CD4-positive, alpha-beta T cell (primary cell): ENCODE data around the gene SYNPO. TPM values are rescaled to one million over a fixed set of nuclear protein-coding genes. Genes with fewer than 3 reads are reported as not detected.

Experiments
- ATAC-seq: fragments of 200-7000 bp; cut with Tn5 transposase; one replicate; pipeline ENCODE4 v1.10.0; 2022; ENCODE audit warnings: mild to moderate bottlenecking; ENCODE audit not compliant: poor library complexity
- CTCF ChIA-PET: fragments of 350-600 bp; sonication (Branson Sonifier 250); formaldehyde crosslinking; loops from one replicate; lab custom pipeline; 2021; ENCODE audit warnings: antibody characterized with exemption, inconsistent platforms; lab: Charles Lee
- POLR2A ChIA-PET: fragments of 350-600 bp; sonication (Branson Sonifier 250); formaldehyde crosslinking; loops from one replicate; lab custom pipeline; 2021; ENCODE audit warnings: antibody characterized with exemption, inconsistent platforms; lab: Charles Lee
- DNase-seq, 14 experiments: peaks; one replicate each; pipeline ENCODE4 v3.0.0-alpha.2; 2013 to 2020; ENCODE audit warnings: mixed read lengths in 2 of 14
- H3K27ac ChIP-seq, 2 donors: one replicate each; pipeline versions ENCODE4 v1.5.1 to v1.7.0; 2013; ENCODE audit warnings: low read length in 2 of 2, low read depth in 1 of 2, mild to moderate bottlenecking in 1 of 2
- H3K27me3 ChIP-seq, 2 experiments: 1 replicate in 1 of 2; 2 replicates in 1 of 2; pipeline versions ENCODE4 v1.6.1 to v1.7.0; 2013; ENCODE audit warnings: low read length in 2 of 2, control low read depth in 1 of 2, mild to moderate bottlenecking in 1 of 2, moderate library complexity in 1 of 2; ENCODE audit not compliant: insufficient read depth in 2 of 2, control insufficient read depth in 1 of 2
- H3K36me3 ChIP-seq: one replicate; pipeline ENCODE4 v1.6.1; 2013; ENCODE audit warnings: low read length, control low read depth; ENCODE audit not compliant: insufficient read depth
- H3K4me1 ChIP-seq: one replicate; pipeline ENCODE4 v1.6.1; 2013; ENCODE audit warnings: low read length, control low read depth; ENCODE audit not compliant: insufficient read depth
- H3K4me3 ChIP-seq: one replicate; pipeline ENCODE4 v1.5.1; 2013; ENCODE audit warnings: mild to moderate bottlenecking, low read length, moderate library complexity
- H3K9me3 ChIP-seq, 2 experiments: 1 replicate in 1 of 2; 2 replicates in 1 of 2; pipeline versions ENCODE4 v1.6.1 to v1.7.0; 2013; ENCODE audit warnings: low read length in 2 of 2, mild to moderate bottlenecking in 2 of 2, control low read depth in 1 of 2, moderate library complexity in 1 of 2; ENCODE audit not compliant: control insufficient read depth in 1 of 2, insufficient read depth in 1 of 2
- H3K27ac Mint-ChIP-seq: one replicate; pipeline ENCODE4 v1.8.0; 2020; ENCODE audit warnings: mixed read lengths
- H3K27me3 Mint-ChIP-seq: one replicate; pipeline ENCODE4 v1.8.0; 2021; ENCODE audit warnings: mixed read lengths
- H3K36me3 Mint-ChIP-seq: one replicate; pipeline ENCODE4 v1.8.0; 2021; ENCODE audit warnings: low read depth, mixed read lengths
- H3K4me1 Mint-ChIP-seq: one replicate; pipeline ENCODE4 v1.8.0; 2021; ENCODE audit warnings: low read depth, mixed read lengths
- H3K4me3 Mint-ChIP-seq: one replicate; pipeline ENCODE4 v1.8.0; 2020; ENCODE audit warnings: mild to moderate bottlenecking, mixed read lengths
- H3K9me3 Mint-ChIP-seq: one replicate; pipeline ENCODE4 v1.8.0; 2020; ENCODE audit warnings: mixed read lengths
- intact Hi-C, 2 experiments: fragments of 100-400 bp; cut with DNase I in 1 of 2; cut with micrococcal nuclease in 1 of 2; formaldehyde crosslinking; loops; one replicate each; pipeline versions ENCODE4 v1.15.1 to v1.9.0; 2023 to 2025; cut with DNase I, micrococcal nuclease
- total RNA-seq, 174 experiments: library from RNA in 2 of 174; stranded (reverse) in 2 of 174; gene quantifications; one replicate each; pipeline ENCODE4 v1.2.3 and lab custom pipeline; 2021 to 2026
- TF ChIP-seq, protein P1 (sequence below): fragments of 200-600 bp; IDR thresholded peaks from one replicate; pipeline ENCODE4 v1.8.0; 2022; ENCODE audit warnings: antibody characterized with exemption, mild to moderate bottlenecking

The SYNPO gene
- total RNA-seq, 2 experiments from 2014 or later, result 0.06 to 0.14 TPM

DNA sequence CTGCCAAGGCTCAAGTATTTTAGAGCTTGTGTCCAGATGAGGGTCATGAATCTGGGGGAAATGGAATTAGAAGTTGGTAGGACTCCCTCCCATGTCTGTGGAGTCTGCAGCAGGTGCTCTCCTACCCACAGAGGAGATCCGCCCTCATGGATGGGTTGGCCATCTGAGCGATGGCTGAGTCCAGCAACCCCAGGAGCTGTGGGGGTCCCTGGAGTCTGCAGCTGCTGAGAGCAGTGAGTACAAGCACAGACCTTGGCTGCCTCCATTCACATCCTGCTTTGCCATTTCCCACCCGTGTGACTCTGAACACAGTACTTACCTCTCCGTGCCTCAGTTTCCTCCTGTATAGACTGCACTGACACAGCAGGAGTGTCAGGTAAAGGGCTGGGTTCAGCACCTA, 25.8 kb upstream of the SYNPO start:
- Histone ChIP-seq H3K9me3 (no peaks in the 10 kb centered on the region), H3K36me3 (no peaks in the 10 kb centered on the region), H3K4me3 (no peak overlapping the region), H3K4me1 (no peaks in the 10 kb centered on the region), H3K27ac (no peak overlapping the region), H3K27me3 (peaks cover 0 to 3% of the 10 kb centered on the region in 2 experiments)
- POLR2A ChIA-PET, result no interaction called here
- DNase-seq, result no peak
- Mint-ChIP-seq H3K4me1 (no peaks in the 10 kb centered on the region), H3K27ac (no peak overlapping the region), H3K9me3 (no peaks in the 10 kb centered on the region), H3K4me3 (no peak overlapping the region), H3K27me3 (no peaks in the 10 kb centered on the region), H3K36me3 (no peaks in the 10 kb centered on the region)
- CTCF ChIA-PET, result no interaction called here
- TF ChIP-seq, protein P1, sequence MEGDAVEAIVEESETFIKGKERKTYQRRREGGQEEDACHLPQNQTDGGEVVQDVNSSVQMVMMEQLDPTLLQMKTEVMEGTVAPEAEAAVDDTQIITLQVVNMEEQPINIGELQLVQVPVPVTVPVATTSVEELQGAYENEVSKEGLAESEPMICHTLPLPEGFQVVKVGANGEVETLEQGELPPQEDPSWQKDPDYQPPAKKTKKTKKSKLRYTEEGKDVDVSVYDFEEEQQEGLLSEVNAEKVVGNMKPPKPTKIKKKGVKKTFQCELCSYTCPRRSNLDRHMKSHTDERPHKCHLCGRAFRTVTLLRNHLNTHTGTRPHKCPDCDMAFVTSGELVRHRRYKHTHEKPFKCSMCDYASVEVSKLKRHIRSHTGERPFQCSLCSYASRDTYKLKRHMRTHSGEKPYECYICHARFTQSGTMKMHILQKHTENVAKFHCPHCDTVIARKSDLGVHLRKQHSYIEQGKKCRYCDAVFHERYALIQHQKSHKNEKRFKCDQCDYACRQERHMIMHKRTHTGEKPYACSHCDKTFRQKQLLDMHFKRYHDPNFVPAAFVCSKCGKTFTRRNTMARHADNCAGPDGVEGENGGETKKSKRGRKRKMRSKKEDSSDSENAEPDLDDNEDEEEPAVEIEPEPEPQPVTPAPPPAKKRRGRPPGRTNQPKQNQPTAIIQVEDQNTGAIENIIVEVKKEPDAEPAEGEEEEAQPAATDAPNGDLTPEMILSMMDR, result no peak
- intact Hi-C loops, result no loop called here
- no peak for ATAC-seq

DNA sequence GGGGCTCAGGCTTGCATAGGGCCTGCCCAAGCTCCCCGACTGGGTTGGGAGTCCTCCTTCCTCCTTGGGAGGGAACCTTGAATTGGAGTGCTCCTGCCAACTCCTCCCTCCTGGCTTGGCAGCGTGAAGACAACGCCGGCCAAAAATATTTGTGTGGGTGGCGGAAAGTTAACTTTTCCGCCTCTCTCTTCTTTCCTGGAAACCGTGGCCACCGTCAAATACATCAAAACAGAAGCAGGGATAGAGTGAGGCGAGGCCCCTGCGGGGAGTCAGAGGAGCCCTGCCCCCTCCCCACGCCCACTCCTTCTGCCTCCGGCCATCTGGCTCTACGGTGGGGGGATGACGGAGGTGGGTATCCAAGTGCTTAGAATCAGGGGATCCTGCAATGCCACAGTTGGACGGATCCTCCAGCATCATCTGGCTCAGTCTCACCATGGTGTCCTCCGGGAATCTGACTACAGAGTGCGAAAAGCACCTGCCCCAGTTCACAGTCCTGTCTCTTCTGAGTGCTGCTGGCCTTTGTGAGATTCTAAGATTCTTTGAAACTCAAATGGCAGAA, 25.2 kb upstream of the SYNPO start:
- DNase-seq (no peak), ATAC-seq (no peak)
- H3K4me3 ChIP-seq, result no peak overlapping the region
- Mint-ChIP-seq H3K27me3 (no peaks in the 10 kb centered on the region), H3K27ac (no peak overlapping the region), H3K36me3 (no peaks in the 10 kb centered on the region), H3K4me3 (no peak overlapping the region), H3K4me1 (no peaks in the 10 kb centered on the region), H3K9me3 (no peaks in the 10 kb centered on the region)
- TF ChIP-seq, protein P1, result no peak
- no peaks in the 10 kb centered on the region for H3K36me3 ChIP-seq
- peaks cover 0 to 3% of the 10 kb centered on the region in 2 experiments for H3K27me3 ChIP-seq
- H3K4me1 ChIP-seq, result no peaks in the 10 kb centered on the region
- H3K27ac ChIP-seq, result no peak overlapping the region
- ChIA-PET CTCF (no interaction called here), POLR2A (no interaction called here)
- intact Hi-C loops, result no loop called here
- H3K9me3 ChIP-seq, result no peaks in the 10 kb centered on the region

DNA sequence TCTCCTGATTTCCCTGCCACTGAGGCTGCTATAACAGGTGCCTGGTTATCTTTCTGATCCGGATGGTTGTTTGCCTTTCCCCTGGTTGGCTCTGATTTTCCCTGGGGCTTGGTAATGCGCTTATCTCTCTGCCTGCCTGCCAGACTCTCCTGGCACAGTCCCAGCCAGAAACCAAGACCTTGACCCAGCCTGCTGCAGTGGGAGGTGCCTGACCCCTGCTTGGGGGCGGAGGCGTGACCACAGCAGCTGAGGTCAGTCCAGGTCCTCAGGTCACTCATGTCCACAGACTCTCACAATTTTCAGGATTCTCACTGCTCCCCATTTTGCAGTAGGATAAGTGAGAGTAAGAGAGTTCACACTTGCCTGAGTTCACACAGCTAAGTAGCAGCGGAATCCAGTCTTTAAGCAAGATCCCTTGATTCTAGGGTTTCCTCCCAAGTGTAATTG, 24.4 kb upstream of the SYNPO start:
- Mint-ChIP-seq H3K4me1 (no peaks in the 10 kb centered on the region), H3K4me3 (no peak overlapping the region), H3K9me3 (no peaks in the 10 kb centered on the region), H3K27me3 (no peaks in the 10 kb centered on the region), H3K36me3 (no peaks in the 10 kb centered on the region), H3K27ac (no peak overlapping the region)
- Histone ChIP-seq H3K4me1 (no peaks in the 10 kb centered on the region), H3K4me3 (no peak overlapping the region), H3K9me3 (no peaks in the 10 kb centered on the region), H3K27me3 (peaks cover 0 to 3% of the 10 kb centered on the region in 2 experiments), H3K27ac (no peak overlapping the region), H3K36me3 (no peaks in the 10 kb centered on the region)
- intact Hi-C loops, result no loop called here
- DNase-seq (no peak), ATAC-seq (no peak)
- CTCF ChIA-PET, result no interaction called here
- POLR2A ChIA-PET, result no interaction called here
- TF ChIP-seq, protein P1, result no peak
